Adrenal gland (tissue), 19 donors: ENCODE data around the gene F2RL3. TPM values are rescaled to one million over a fixed set of nuclear protein-coding genes. Genes with fewer than 3 reads are reported as not detected.

Experiments used
- DNase-seq, 7 donors: peaks; one replicate each; pipeline ENCODE4 v3.0.0-alpha.2; 2019 to 2020
- H3K27ac ChIP-seq, 5 donors: fragments of 200-600 bp; sonication (generic) in 4 of 5; 1 replicate in 3 of 5; 2 replicates in 2 of 5; pipeline versions ENCODE4 v1.5.1 to v1.8.0; 2016 to 2020; ENCODE audit warnings: mild to moderate bottlenecking in 1 of 5
- H3K27me3 ChIP-seq: fragments of 200-600 bp; 2 replicates; pipeline ENCODE4 v1.8.0; 2021
- H3K36me3 ChIP-seq, 2 donors: fragments of 200-600 bp; replicated peaks in 1 of 2; 1 replicate in 1 of 2; 2 replicates in 1 of 2; pipeline versions ENCODE4 v1.5.1 to v1.8.0; 2018 to 2022
- H3K4me1 ChIP-seq, 2 donors: fragments of 200-600 bp; replicated peaks in 1 of 2; 1 replicate in 1 of 2; 2 replicates in 1 of 2; pipeline versions ENCODE4 v1.5.1 to v1.8.0; 2018 to 2021
- H3K4me3 ChIP-seq, 4 donors: fragments of 200-600 bp; sonication (generic) in 3 of 4; one replicate each; pipeline ENCODE4 v1.5.1; 2016 to 2018
- H3K9me3 ChIP-seq, 3 donors: fragments of 200-600 bp; sonication (generic) in 1 of 3; replicated peaks in 1 of 3; 1 replicate in 2 of 3; 2 replicates in 1 of 3; pipeline versions ENCODE4 v1.5.1 to v1.8.0; 2016 to 2021
- POLR2A ChIP-seq, 2 donors: fragments of 450-650 bp; IDR thresholded peaks; one replicate each; pipeline ENCODE4 v1.6.1; 2017; ENCODE audit warnings: antibody characterized with exemption in 2 of 2, mild to moderate bottlenecking in 2 of 2, moderate library complexity in 1 of 2
- WGBS, 4 donors: extraction: QIAGEN DNeasy Blood & Tissue Kit in 2 of 4; methylation state at CpG; one replicate each; pipeline versions ENCODE4 v1.1.5 to v1.1.7; 2013 to 2017; 5-methylcytosine and 5-hydroxymethylcytosine counted together
- intact Hi-C, 2 donors: fragments of 100-400 bp; cut with DNase I; formaldehyde crosslinking; loops; one replicate each; pipeline versions ENCODE4 v1.14.1 to v1.15.0; 2022 to 2023
- long read RNA-seq, 10 donors: library from polyadenylated mRNA in 3 of 10; unstranded in 2 of 10; stranded (forward) in 1 of 10; transcript quantifications; one replicate each; pipeline ENCODE4 v2.0.0 and lab custom pipeline, GENCODE V29; 2021 to 2026
- polyA plus RNA-seq, 3 donors: library from polyadenylated mRNA; stranded (reverse); fragments of 200-250 nt in 2 of 3; fragments of 350-450 nt in 1 of 3; fragmentation: Illumina TruSeq in 1 of 3; extraction: RNeasy Lipid Tissue Mini Kit (QIAGEN cat#74804) in 1 of 3; gene quantifications; one replicate each; pipeline ENCODE4 v1.2.3, GENCODE V29; 2013 to 2014
- total RNA-seq, 9 donors: library from RNA; depleted of rRNA in 4 of 9; stranded (reverse); fragments of >200 nt in 4 of 9; fragments of 120-200 nt in 1 of 9; fragmentation: NEBNext Ultra II Directional in 1 of 9; extraction: Animal tissue kit (Norgen Biotek cat#: 25700) in 1 of 9; gene quantifications; one replicate each; pipeline versions ENCODE4 v1.1.0 to v1.2.4, GENCODE V29; 2013 to 2023
- TF ChIP-seq, protein P1 (sequence below), 6 experiments: fragments of 450-650 bp in 4 of 6; fragments of 200-600 bp in 2 of 6; sonication (generic) in 1 of 6; IDR thresholded peaks; 1 replicate in 5 of 6; 2 replicates in 1 of 6; pipeline versions ENCODE4 v1.5.1 to v1.8.0; 2016 to 2021; ENCODE audit warnings: antibody characterized with exemption in 6 of 6, mild to moderate bottlenecking in 2 of 6, moderate library complexity in 1 of 6
- donor health status: healthy with polysubstance abuse.
- donor health status: Bipolar disorder and iron deficiency.
- donor health status: DM: yes; HTN: yes; CAD: no.
- donor health status: DM: no; HTN: no; CAD: no.
- donor health status: DM: no; HTN: no; CAD: no.
- donor health status: DM: yes; HTN: yes; CAD: no.

Gene F2RL3
- 1 to 10 TPM in 7 of 9 donors, under 1 TPM in 2; 0.17 to 3.8 (median 2.2) TPM for total RNA-seq
- polyA plus RNA-seq: 1 to 10 TPM in 2 of 3 donors, under 1 TPM in 1; 0.62 to 3.1 (median 3.0) TPM
- long read RNA-seq, donor 1: 0 reads
- long read RNA-seq, donor 2: 0 reads
- long read RNA-seq, donor 3: 0 reads
- long read RNA-seq, donor 4, transcript F2RL3-201 (2 exons, 3,473 nt): major isoform, 8 of 9 reads
- long read RNA-seq, donor 4, partial matches to known transcripts: 0 of 9 reads
- long read RNA-seq, donor 4, other reads (novel, unspliced or antisense): 1 of 9 reads
- long read RNA-seq, donor 5, transcript F2RL3-201 (2 exons, 3,473 nt): major isoform, 13 of 15 reads
- long read RNA-seq, donor 5, partial matches to known transcripts: 0 of 15 reads
- long read RNA-seq, donor 5, other reads (novel, unspliced or antisense): 2 of 15 reads
- long read RNA-seq, donor 6, partial matches to known transcripts: 0 of 1 reads
- long read RNA-seq, donor 6, other reads (novel, unspliced or antisense): 1 of 1 reads
- long read RNA-seq, donor 7: 0 reads
- long read RNA-seq, donor 8: 0 reads
- long read RNA-seq, donor 9: 0 reads
- long read RNA-seq, donor 10: 0 reads

DNA sequence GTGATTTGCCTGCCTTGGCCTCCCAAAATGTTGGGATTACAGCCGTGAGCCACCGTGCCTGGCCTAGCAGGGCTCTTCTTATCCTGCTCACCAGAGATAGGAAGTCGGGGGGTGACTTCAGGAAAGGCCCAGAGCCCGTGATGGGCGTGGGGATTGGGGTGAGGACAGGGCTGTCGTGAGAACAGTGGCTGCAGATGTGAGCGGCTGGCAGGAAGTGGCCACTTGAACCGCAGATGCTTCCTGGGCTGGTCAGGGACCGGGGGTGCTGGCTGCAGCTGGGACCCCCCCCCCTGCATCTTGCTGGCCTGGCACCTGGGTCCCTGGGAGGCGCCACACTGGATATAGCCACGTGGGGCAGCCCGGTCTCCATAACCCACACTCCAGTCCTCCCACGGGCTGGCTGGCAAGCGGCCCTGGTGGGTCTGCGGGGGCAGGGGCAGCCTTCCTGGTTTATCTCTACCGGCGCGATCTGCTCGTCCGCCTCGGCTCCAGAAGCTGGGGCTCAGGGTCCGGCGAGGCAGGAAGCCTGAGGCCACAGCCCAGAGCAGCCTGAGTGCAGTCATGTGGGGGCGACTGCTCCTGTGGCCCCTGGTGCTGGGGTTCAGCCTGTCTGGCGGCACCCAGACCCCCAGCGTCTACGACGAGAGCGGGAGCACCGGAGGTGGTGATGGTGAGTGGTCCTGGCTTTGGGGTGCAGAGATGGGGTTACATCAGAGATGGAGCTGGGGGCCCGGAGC, at the start of gene F2RL3:
Gene F2RL3, plus strand, starts transcription at position 371 of the 737 bp plus-strand sequence. Its CDS starts 191 bp downstream, at position 562.
- DNase-seq: peak in 5 of 7 donors; percentile 41 to 79 (median 60)
- Histone ChIP-seq H3K27ac (peak within 1 kb of the TSS in 2 of 5 donors; percentile 56 to 79), H3K27me3 (no peaks in the 10 kb centered on the region), H3K9me3 (no peaks in the 10 kb centered on the region), H3K4me3 (no peak within 1 kb of the TSS), H3K4me1 (peaks cover 0 to 4% of the 10 kb centered on the region in 2 donors), H3K36me3 (no peaks in the 10 kb centered on the region)
- intact Hi-C loops: no loop called here
- WGBS, 4 donors: 41 to 50% (median 45%) methylated on average over 15 to 31 of the region's 31 CpGs
- peak in 1 of 2 donors; percentile 3 for TF ChIP-seq POLR2A (IDR thresholded peaks at IDR 0.05)
- TF ChIP-seq, protein P1, sequence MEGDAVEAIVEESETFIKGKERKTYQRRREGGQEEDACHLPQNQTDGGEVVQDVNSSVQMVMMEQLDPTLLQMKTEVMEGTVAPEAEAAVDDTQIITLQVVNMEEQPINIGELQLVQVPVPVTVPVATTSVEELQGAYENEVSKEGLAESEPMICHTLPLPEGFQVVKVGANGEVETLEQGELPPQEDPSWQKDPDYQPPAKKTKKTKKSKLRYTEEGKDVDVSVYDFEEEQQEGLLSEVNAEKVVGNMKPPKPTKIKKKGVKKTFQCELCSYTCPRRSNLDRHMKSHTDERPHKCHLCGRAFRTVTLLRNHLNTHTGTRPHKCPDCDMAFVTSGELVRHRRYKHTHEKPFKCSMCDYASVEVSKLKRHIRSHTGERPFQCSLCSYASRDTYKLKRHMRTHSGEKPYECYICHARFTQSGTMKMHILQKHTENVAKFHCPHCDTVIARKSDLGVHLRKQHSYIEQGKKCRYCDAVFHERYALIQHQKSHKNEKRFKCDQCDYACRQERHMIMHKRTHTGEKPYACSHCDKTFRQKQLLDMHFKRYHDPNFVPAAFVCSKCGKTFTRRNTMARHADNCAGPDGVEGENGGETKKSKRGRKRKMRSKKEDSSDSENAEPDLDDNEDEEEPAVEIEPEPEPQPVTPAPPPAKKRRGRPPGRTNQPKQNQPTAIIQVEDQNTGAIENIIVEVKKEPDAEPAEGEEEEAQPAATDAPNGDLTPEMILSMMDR (IDR thresholded peaks at IDR 0.05): no peak

DNA sequence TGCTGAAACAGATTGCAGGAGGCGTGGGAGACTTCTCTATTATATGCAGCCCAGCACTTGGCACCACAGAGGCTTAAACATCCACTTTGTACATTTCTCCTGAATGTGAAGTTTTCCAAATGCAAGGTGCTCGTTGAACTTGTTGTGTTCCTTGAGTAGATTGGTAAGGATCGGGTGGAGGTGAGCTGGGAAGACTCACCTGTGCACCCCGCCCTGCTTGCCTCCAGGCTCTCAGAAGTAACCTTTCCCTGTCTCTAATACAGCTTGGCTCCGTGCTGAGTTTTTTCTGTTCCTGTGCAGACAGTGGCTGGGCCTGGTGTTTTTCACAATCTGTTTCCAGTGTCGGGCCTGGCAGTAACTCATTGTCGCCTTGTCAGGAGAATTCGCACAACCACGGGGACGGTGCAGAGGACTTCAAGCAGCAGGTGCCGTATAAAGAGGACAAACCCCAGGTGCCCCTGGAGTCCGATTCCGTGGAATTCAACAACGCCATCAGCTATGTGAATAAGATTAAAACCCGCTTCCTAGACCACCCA, 47.3 kb upstream of the F2RL3 start:
- H3K4me3 ChIP-seq: no peak overlapping the region
- intact Hi-C loops: no loop called here
- TF ChIP-seq POLR2A (IDR thresholded peaks at IDR 0.05): no peak
- TF ChIP-seq, protein P1 (IDR thresholded peaks at IDR 0.05): no peak
- H3K27me3 ChIP-seq: no peaks in the 10 kb centered on the region
- peaks cover 0 to 71% of the 10 kb centered on the region in 2 donors for H3K36me3 ChIP-seq
- no peaks in the 10 kb centered on the region for H3K9me3 ChIP-seq
- H3K4me1 ChIP-seq: peaks cover 0 to 11% of the 10 kb centered on the region in 2 donors
- H3K27ac ChIP-seq: no peak overlapping the region
- DNase-seq: no peak
- WGBS, 4 donors: 89 to 94% (median 92%) methylated on average over 15 of the region's 15 CpGs

DNA sequence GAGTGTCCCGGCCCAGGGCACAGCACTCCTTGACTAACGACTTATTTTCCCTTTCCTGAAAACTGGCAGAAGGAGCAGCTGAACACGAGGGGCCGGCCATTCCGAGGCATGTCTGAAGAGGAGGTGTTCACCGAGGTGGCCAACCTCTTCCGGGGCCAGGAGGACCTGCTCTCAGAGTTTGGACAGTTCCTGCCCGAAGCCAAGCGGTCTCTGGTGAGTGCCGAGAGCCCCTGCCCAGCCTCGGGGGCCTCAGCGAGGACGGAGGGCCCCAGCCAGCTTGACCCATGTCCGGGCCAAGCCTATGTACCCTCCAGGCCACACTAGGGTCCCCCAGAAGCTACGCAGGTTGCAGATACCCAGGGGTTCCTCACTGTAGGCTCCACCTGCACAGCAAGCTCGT, 41.9 kb upstream of the F2RL3 start:
- TF ChIP-seq, protein P1 (IDR thresholded peaks at IDR 0.05): no peak
- TF ChIP-seq POLR2A (IDR thresholded peaks at IDR 0.05): no peak
- no peak overlapping the region for H3K4me3 ChIP-seq
- intact Hi-C loops: no loop called here
- H3K36me3 ChIP-seq: peaks cover 0 to 82% of the 10 kb centered on the region in 2 donors
- no peaks in the 10 kb centered on the region for H3K27me3 ChIP-seq
- 91 to 96% (median 95%) methylated on average over 6 to 16 of the region's 16 CpGs for WGBS, 4 donors
- peaks cover 0 to 9% of the 10 kb centered on the region in 2 donors for H3K4me1 ChIP-seq
- no peaks in the 10 kb centered on the region for H3K9me3 ChIP-seq
- no peak overlapping the region for H3K27ac ChIP-seq
- no peak for DNase-seq

DNA sequence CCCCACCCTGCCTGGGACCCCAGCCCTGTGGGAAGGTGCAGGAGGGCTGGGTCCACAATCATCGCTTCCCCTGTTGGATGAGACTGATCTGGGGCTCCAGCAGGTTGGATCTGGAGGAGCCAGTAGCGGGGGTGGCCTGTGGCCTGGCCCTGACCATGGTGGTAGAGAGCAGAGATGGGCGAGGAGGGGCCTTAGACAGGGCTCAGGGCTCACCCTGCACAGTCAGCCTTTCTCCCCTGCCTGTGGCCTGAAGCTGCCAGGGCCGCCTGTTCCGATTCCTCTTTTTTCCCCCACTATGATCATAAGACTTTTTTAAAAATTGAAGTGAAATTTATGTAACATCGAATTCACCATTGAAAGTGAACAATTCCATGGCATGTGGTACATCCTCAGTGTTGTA, 41.4 kb upstream of the F2RL3 start:
- peaks cover 0 to 82% of the 10 kb centered on the region in 2 donors for H3K36me3 ChIP-seq
- no peaks in the 10 kb centered on the region for H3K9me3 ChIP-seq
- no peak overlapping the region for H3K4me3 ChIP-seq
- peak in 1 of 7 donors; percentile 23 for DNase-seq
- WGBS, 4 donors: 86 to 91% (median 89%) methylated on average over 3 to 6 of the region's 6 CpGs
- no peak overlapping the region for H3K27ac ChIP-seq
- peaks cover 0 to 9% of the 10 kb centered on the region in 2 donors for H3K4me1 ChIP-seq
- no peak for TF ChIP-seq POLR2A (IDR thresholded peaks at IDR 0.05)
- TF ChIP-seq, protein P1 (IDR thresholded peaks at IDR 0.05): no peak
- no peaks in the 10 kb centered on the region for H3K27me3 ChIP-seq
- intact Hi-C loops: no loop called here
